GM10266 (cell line): Measurements from ENCODE around the gene VAMP3.

Experiments used
- DNase-seq: peaks from one replicate; pipeline ENCODE4 v3.0.0; 2012; ENCODE audit errors: extremely low spot score
- TF ChIP-seq, protein P1 (sequence below): IDR thresholded peaks from 2 replicates; pipeline ENCODE4 v1.5.1; 2012; ENCODE audit warnings: mild to moderate bottlenecking, low read depth; ENCODE audit not compliant: control insufficient read depth, insufficient read depth; ENCODE audit errors: missing control alignments

Gene VAMP3

DNA sequence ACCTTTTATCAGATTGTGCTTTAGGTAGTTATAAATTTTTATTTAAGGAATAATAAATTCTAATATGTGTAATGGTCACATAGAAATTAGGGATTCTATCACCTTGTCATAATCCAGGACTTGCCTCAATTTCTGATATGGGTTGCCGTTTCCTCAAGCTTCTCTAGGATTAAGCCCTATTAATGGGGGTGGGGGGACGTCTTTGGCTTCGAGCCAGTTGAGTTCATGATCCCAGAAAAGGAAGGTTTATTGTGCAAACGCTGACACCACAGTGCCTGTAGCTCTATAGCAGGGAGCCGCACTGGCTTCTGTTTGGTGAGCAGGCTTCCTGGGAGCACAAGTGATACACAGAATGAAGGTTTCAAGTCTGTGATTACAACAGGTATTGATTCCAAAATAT, 22.0 kb upstream of the VAMP3 start:
- DNase-seq, result no peak
- TF ChIP-seq, protein P1, sequence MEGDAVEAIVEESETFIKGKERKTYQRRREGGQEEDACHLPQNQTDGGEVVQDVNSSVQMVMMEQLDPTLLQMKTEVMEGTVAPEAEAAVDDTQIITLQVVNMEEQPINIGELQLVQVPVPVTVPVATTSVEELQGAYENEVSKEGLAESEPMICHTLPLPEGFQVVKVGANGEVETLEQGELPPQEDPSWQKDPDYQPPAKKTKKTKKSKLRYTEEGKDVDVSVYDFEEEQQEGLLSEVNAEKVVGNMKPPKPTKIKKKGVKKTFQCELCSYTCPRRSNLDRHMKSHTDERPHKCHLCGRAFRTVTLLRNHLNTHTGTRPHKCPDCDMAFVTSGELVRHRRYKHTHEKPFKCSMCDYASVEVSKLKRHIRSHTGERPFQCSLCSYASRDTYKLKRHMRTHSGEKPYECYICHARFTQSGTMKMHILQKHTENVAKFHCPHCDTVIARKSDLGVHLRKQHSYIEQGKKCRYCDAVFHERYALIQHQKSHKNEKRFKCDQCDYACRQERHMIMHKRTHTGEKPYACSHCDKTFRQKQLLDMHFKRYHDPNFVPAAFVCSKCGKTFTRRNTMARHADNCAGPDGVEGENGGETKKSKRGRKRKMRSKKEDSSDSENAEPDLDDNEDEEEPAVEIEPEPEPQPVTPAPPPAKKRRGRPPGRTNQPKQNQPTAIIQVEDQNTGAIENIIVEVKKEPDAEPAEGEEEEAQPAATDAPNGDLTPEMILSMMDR, result no peak

DNA sequence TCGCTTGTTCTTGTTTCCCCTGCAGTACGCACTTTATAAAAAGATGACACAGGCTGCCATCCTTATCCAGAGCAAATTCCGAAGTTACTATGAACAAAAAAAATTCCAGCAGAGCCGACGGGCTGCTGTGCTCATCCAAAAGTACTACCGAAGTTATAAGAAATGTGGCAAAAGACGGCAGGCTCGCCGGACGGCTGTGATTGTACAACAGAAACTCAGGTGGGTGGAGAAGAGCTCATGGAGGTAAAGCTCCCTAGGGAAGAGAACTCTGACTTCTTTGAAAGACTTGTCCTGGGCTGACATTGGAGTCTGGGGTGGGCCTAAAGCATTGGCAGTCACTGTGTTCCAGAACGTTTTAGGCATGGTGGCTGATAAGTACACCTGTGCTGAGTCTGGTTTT, 19.9 kb upstream of the VAMP3 start:
- TF ChIP-seq, protein P1, result no peak
- no peak for DNase-seq

DNA sequence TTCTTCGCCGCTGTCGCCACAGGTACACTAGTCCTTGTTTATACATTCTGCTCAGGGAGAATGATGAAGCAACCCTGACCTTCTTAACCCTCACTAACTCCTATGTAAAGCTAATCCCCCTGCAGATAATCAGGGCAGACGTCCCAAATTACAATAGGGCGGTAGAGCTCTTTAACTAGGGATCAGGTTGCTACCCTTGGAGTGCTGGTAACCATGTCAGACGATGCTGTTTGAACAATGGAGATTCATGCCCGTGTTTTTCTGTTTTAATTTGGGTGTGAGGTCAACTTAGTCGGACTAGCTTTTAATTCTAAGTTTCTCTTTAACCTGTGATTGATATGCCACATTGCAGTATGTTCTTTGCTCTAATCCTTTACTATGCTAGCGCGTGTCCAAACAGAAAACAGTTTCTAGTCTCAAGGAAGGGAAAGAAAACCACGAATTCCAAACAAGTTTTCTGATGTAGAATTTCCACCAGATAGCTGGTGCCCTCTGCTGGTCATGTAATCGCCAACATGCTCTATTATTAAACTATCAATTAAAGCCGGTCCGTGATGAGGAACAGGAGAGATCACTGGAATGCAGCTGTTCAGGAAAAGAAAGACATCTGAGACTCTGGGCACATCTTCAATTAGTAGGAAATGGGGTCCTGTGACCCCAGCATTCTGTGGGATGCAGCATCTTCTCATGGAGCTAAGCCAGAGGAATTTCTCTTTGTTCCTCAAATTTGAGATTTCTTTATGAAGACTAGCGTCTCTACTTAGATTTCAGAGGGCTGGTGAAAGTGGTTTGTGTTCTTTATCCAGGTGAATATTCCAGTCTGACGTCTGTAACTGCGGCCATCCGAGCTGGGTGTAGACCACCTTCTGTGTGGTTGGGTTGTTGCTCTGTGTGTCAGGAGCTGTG, 18.3 kb upstream of the VAMP3 start:
- TF ChIP-seq, protein P1, result peak; percentile 70
- peak; percentile 36 for DNase-seq

DNA sequence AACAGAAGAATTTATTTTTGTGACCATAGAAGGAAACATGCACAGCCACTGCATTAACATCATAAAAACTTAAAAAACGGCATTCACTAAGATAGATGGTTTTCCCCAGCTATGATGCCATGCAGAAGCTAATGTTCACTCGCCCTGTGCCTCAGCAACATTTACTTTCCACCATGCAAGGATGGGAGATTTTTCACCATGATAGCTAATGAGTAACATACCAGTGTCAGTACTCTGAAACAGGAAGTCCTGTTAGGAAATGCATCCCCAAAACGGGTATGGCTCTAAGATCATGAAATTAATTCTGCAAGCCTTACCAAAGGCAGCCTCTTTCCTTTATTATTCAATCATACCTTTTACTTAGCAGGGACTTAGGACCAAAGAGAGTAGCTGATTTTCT, 17.5 kb upstream of the VAMP3 start:
- DNase-seq, result no peak
- TF ChIP-seq, protein P1, result no peak

DNA sequence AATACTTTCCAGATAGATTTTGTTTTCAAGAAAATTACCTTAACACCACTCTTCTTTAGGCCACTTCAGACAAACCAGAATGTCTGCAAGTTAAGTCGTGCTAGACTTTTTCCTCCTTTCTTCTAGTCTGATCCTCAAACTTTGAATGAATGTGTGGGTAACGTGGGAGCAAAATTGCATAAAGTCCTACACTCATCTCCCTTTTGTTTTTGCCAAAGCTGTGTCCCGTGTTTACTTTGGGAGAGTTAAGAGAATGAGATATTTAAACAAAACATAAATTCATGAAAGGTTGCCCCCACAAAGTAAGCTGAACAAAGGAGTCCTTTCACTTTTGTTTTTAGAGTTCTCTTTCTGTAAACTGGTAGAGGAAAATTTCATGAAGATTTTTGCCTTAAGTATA, 16.9 kb upstream of the VAMP3 start:
- TF ChIP-seq, protein P1, result no peak
- no peak for DNase-seq

DNA sequence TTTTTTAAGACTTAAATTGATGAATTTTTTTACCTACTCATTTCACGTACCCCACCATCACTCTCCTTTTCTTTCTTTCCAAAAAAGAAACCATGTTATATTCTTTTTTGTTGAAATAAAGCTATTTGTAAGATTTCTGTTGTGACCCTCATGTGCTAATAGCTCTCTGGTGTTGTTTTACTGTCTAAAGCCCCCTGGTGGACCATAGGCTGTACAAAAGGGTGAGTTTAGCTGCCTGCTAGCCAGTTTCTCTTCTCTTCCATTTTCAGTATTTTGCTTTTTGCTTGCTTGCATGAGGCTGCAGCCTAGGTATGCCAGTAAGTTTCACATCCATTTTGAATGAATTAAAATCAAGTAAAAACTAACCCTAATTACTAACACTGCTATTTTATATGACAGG, 15.6 kb upstream of the VAMP3 start:
- TF ChIP-seq, protein P1, result no peak
- DNase-seq, result no peak

DNA sequence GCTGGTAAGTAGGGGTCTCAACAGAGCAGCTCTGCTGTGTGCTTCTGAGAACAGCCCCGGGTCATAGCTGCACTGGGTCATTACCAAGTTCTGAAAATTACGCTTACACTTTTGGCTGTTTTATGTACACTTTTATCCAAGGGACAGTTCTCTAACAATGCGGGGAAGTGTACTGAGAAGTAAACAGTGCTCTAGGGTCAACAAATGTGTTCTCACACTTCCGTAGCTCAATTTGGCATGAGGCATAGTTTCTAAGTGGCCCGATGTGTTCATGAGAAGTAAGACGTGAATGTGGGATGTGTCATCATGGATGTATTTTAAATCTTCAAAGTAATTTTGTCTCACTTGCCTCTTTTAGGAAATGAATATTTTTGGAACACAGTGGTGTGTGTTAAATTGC, 10.9 kb upstream of the VAMP3 start:
- TF ChIP-seq, protein P1, result no peak
- DNase-seq, result no peak
